RWPE1 (cell line): ENCODE data around the gene ABLIM2.

ENCODE experiments used
- CTCF ChIA-PET: fragments of 350-600 bp; sonication (Branson Sonifier 250); formaldehyde crosslinking; extraction: SDS; loops from one replicate; lab custom pipeline; 2021; lab: Yijun Ruan, JAX
- POLR2A ChIA-PET: fragments of 400-600 bp; formaldehyde crosslinking; extraction: SDS; loops from one replicate; lab custom pipeline; 2020; ENCODE audit warnings: antibody characterized with exemption; ENCODE audit not compliant: low non-redundant PET; lab: Yijun Ruan, JAX
- DNase-seq: peaks from one replicate; pipeline ENCODE4 v3.0.0; 2012; ENCODE audit warnings: low spot score
- H3K27ac ChIP-seq: fragments of 450-650 bp; 2 replicates; pipeline ENCODE4 v1.5.1; 2017
- CTCF ChIP-seq: fragments of 450-650 bp; conservative IDR thresholded peaks from 2 replicates; pipeline ENCODE4 v1.5.1; 2017; ENCODE audit warnings: low read depth, mild to moderate bottlenecking

Gene ABLIM2

GRCh38 chr4:8118035-8118434, 40.6 kb downstream of the ABLIM2 start:
- TF ChIP-seq CTCF, result no peak
- ChIA-PET CTCF (no interaction called here), POLR2A (no interaction called here)
- no peak overlapping the region for H3K27ac ChIP-seq
- DNase-seq, result no peak

DNA sequence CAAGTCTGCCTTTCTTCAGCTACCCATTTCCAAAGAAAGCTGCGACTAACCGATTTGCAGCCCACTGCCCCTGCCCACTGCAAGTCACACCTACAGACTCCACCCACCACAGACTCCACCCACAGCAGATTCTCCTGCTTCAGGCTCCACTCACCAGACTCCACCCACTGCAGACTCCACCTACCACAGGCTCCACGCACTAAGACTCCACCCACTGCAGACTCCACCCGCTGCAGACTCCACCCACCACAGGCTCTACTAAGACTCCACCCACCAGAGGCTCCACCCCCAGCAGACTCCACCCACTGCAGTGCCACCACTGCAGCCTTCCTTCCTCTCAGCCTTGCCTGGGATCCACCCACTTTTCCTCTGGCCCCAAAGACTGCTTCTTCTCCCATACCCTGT, 41.3 kb downstream of the ABLIM2 start:
- DNase-seq, result peak; percentile 59
- H3K27ac ChIP-seq, result no peak overlapping the region
- no peak for TF ChIP-seq CTCF
- CTCF ChIA-PET, result no interaction called here
- POLR2A ChIA-PET, result no interaction called here

DNA sequence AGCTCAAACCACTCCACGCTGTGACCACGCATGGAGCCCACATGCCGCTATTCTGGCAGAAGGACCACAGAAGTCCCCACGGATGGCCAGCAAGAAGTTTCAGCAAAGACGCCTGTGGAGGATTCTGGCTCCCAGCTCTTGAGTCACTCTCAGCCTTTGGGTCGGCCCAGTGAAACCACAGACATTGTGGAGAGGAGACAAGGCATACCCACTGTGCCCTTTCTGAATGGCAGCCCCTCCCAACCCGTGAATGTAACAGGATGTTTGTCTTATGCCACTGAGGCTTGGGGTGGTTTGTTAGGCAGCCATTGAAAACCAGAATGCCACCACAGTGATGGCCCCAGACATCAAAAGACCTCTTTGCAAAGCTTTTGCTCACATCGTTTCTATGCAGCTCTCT, 42.7 kb downstream of the ABLIM2 start:
- no peak for DNase-seq
- CTCF ChIA-PET, result no interaction called here
- POLR2A ChIA-PET, result no interaction called here
- TF ChIP-seq CTCF, result no peak
- H3K27ac ChIP-seq, result no peak overlapping the region

DNA sequence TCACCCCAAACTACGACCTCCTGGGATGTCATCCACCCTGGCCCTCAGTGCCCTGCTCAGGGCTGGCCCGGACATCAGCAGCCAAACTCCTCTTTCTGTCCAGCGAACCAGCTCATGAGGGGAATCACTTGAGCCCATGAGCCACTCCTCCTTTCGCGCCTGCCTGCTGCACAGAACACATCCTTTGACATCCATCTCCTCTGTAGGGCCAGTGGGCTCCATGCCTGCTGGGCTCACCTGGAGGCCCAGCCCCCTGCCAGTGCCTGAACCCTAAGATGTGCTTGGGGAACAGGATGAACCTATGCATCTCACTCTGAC, 43.5 kb downstream of the ABLIM2 start:
- DNase-seq, result no peak
- no peak for TF ChIP-seq CTCF

GRCh38 chr4:8114456-8115202, 44.0 kb downstream of the ABLIM2 start:
- no peak for TF ChIP-seq CTCF
- no peak for DNase-seq
- ChIA-PET POLR2A (no interaction called here), CTCF (no interaction called here)
- peak overlapping the region; percentile 57 for H3K27ac ChIP-seq

More for the DNA sequence above, 43.5 kb downstream of the ABLIM2 start:
- peak overlapping the region; percentile 57; the same call in 1 of the 2 replicates for H3K27ac ChIP-seq
- ChIA-PET POLR2A (no interaction called here), CTCF (no interaction called here)

DNA sequence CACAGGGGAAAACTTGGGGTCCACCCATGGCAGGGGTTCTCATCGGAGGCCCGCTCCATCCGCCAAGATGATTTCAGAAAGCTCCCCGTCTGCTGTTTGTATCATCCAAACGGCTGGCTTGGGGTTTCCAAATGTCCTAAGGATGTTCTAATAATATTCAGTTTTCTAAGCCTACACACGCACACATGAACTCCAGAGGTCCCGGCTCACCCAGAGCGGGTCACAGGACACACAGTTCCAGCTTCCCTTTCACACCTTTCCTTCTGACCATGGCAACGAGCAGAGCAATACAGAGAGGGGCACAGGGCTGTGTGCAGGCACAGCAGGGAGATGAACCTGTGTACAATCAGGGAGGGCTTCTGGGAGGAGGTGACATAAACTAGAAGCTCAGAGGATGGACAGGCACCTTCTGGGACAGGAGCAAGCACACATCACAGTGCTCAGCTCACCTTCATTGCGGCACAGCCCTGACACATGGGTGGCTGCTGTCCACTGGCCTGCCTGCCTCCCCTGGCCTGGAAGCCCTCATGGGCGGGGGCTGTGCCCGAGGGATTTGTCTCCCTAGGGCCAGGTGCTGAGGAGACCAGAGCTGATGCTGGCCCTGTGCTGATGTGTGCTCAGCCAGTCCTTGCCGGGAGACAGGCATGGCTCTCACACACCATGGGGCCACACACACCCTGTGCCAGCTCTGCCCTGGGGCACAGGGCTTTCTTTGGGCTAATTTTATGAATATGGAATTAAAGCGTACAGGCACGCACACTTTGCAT, 44.8 kb downstream of the ABLIM2 start:
- H3K27ac ChIP-seq, result peak overlapping the region; percentile 57
- no peak for TF ChIP-seq CTCF
- CTCF ChIA-PET, result no interaction called here
- DNase-seq, result no peak
- POLR2A ChIA-PET, result no interaction called here
